ENCODE results near the gene LRBA. TPM values are rescaled to one million over a fixed set of nuclear protein-coding genes. Genes with fewer than 3 reads are reported as not detected.
"Not testable (repeated sequence)": the region's sequence is repeated elsewhere in the genome, so short reads cannot be mapped to it uniquely, and the experiment has no call there.

Gene LRBA
- total and polyA plus RNA-seq, 8 donors = 7.3 to 156 (median 73.9) TPM

GRCh38 chr4:150515135-150515534, 499.9 kb downstream of the LRBA start:
- 81 to 90% (median 88%) methylated on average over 1 of the region's 1 CpG for WGBS, 5 donors
- Histone ChIP-seq H3K27ac (peak overlapping the region in 1 of 5 donors; percentile 1), H3K4me3 (no peak overlapping the region), H3K36me3 (no peaks in the 10 kb centered on the region), H3K4me1 (no peaks in the 10 kb centered on the region), H3K9me3 (no peaks in the 10 kb centered on the region), H3K27me3 (no peaks in the 10 kb centered on the region)
- intact Hi-C loops (cut with DNase I; ENCODE audit: low total_unique reads) = no loop called here
- DNase-seq = no peak
- no peak for TF ChIP-seq POLR2AphosphoS5 (IDR thresholded peaks at IDR 0.05)
- TF ChIP-seq CTCF (IDR thresholded peaks at IDR 0.05) = no peak
- no peak for TF ChIP-seq EP300 (IDR thresholded peaks at IDR 0.05)

- no peaks in the 10 kb centered on the region for H3K27me3 ChIP-seq
- intact Hi-C loops (cut with DNase I; ENCODE audit: low total_unique reads) = no loop called here
- no peak overlapping the region for H3K4me3 ChIP-seq
- H3K27ac ChIP-seq = peak overlapping the region in 1 of 5 donors; percentile 1
- TF ChIP-seq POLR2A (IDR thresholded peaks at IDR 0.05) = no peak
- TF ChIP-seq EP300 (IDR thresholded peaks at IDR 0.05) = no peak
- TF ChIP-seq POLR2AphosphoS5 (IDR thresholded peaks at IDR 0.05) = no peak
- no peak for TF ChIP-seq CTCF (IDR thresholded peaks at IDR 0.05)
- no peaks in the 10 kb centered on the region for H3K36me3 ChIP-seq
- 75 to 84% (median 81%) methylated on average over 6 of the region's 6 CpGs for WGBS, 5 donors
- H3K9me3 ChIP-seq = no peaks in the 10 kb centered on the region
- no peaks in the 10 kb centered on the region for H3K4me1 ChIP-seq
- peak in 1 of 2 donors; percentile 17 for DNase-seq
Observed at GRCh38 chr4:150514709-150515108, 500.4 kb downstream of the LRBA start.

DNA sequence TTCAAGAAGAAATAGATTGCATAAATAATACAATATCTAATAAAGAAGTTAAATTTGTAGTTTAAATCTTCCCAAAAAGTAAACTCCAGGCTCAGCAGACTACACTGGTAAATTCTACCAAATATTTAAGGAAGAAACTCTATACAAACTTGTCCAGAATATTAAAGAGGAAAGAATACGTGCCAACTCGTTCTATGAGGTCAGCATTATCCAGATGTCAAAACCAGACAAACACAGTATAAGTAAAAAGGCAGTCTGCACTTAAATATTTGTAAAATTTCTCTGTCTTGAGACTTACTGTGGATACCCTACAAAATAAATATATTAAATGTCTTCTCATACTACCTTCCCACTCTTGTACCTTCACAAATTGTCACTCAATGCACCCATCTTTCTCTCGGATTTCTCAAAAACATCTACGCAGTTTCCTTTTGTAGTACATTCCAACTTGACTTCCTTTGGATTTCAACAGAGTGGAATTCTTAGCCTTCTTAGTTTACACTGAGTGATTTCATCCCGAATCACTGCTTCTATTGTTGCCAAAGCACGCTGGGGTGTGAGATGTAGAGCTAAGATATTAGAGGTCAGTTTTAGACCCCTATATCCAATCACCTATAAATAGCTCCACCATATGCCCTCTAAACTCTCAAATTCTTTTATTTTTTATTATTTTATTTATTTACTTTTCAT, 504.8 kb downstream of the LRBA start:
- no peaks in the 10 kb centered on the region for H3K9me3 ChIP-seq
- H3K4me3 ChIP-seq = no peak overlapping the region
- H3K36me3 ChIP-seq = no peaks in the 10 kb centered on the region
- H3K27ac ChIP-seq = peak overlapping the region in 3 of 5 donors; percentile 29 to 39 (median 38)
- H3K4me1 ChIP-seq = no peaks in the 10 kb centered on the region
- peak in 1 of 2 donors; percentile 33 for DNase-seq
- H3K27me3 ChIP-seq = no peaks in the 10 kb centered on the region
- intact Hi-C loops (cut with DNase I; ENCODE audit: low total_unique reads) = no loop called here
- TF ChIP-seq EP300 (IDR thresholded peaks at IDR 0.05) (no peak), POLR2A (IDR thresholded peaks at IDR 0.05) (no peak), POLR2AphosphoS5 (IDR thresholded peaks at IDR 0.05) (no peak), CTCF (IDR thresholded peaks at IDR 0.05) (no peak)
- WGBS, 5 donors = 53 to 69% (median 66%) methylated on average over 6 of the region's 6 CpGs

GRCh38 chr4:150507656-150508055, 507.4 kb downstream of the LRBA start:
- DNase-seq; H3K4me3 ChIP-seq; H3K36me3 ChIP-seq; H3K9me3 ChIP-seq; H3K27me3 ChIP-seq; intact Hi-C loops (cut with DNase I; ENCODE audit: low total_unique reads); H3K4me1 ChIP-seq; H3K27ac ChIP-seq: not testable (repeated sequence)
- WGBS, 5 donors = 97 to 98% (median 98%) methylated on average over 3 of the region's 3 CpGs

DNA sequence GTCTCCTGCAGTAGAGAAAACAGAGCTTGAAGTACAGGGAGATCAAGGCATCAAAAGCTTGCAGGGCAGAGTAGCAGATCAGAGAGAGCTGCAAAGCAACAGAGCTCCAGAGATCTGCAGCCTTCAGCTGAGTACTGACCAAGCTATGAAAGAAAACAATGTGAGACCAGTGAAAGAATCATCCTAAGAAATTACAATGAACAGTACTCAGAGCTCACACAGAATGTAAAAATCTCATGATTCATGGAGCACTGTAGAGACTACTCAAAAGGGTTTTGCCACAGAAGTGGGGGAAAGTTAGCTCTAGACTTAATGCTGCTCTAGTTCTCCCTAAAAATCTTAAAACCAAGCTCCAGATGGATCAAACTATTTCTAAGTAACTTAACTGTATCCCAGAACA, 513.1 kb downstream of the LRBA start:
- Histone ChIP-seq H3K9me3 (no peaks in the 10 kb centered on the region), H3K4me3 (no peak overlapping the region), H3K4me1 (no peaks in the 10 kb centered on the region), H3K27ac (no peak overlapping the region), H3K27me3 (no peaks in the 10 kb centered on the region), H3K36me3 (no peaks in the 10 kb centered on the region)
- intact Hi-C loops (cut with DNase I; ENCODE audit: low total_unique reads) = no loop called here
- no peak for DNase-seq
- TF ChIP-seq POLR2AphosphoS5 (IDR thresholded peaks at IDR 0.05) = no peak
- TF ChIP-seq CTCF (IDR thresholded peaks at IDR 0.05) = no peak
- TF ChIP-seq POLR2A (IDR thresholded peaks at IDR 0.05) = no peak
- TF ChIP-seq EP300 (IDR thresholded peaks at IDR 0.05) = no peak

Measured in stomach (tissue), 9 donors.